Panc1 (cell line): ENCODE results near the gene DLG2. TPM values are rescaled to one million over a fixed set of nuclear protein-coding genes. Genes with fewer than 3 reads are reported as not detected.

ENCODE experiments used
- ATAC-seq: fragments of 200-7000 bp; cut with Tn5 transposase; 2 replicates; pipeline ENCODE4 v1.9.1; 2020; ENCODE audit warnings: mild to moderate bottlenecking, moderate library complexity
- BruUV-seq: library from RNA; stranded (reverse); fragments of 400-500 nt; replicated peaks from 2 replicates; lab custom pipeline; 2021; lab: Mats Ljungman, UMichigan
- CTCF ChIA-PET: fragments of 300-600 bp; sonication (Branson Sonifier 250); formaldehyde crosslinking; loops from one replicate; lab custom pipeline; 2022; ENCODE audit warnings: antibody characterized with exemption; lab: Charles Lee
- POLR2A ChIA-PET: fragments of 300-600 bp; sonication (Branson Sonifier 250); formaldehyde crosslinking; loops from one replicate; lab custom pipeline; 2022; ENCODE audit warnings: antibody characterized with exemption; lab: Charles Lee
- DNase-seq: peaks from one replicate; pipeline ENCODE4 v3.0.0-alpha.2; 2010; ENCODE audit warnings: low read depth, low spot score
- H3K27ac ChIP-seq: 2 replicates; pipeline ENCODE4 v1.5.1; 2011; ENCODE audit warnings: mild to moderate bottlenecking, low read length, inconsistent platforms
- H3K27me3 ChIP-seq: fragments of 200-500 bp; sonication (Bioruptor generic); 2 replicates; pipeline ENCODE4 v1.6.0; 2014; ENCODE audit warnings: low read length, inconsistent platforms; ENCODE audit not compliant: control insufficient read depth, insufficient read depth
- H3K36me3 ChIP-seq: fragments of 200-500 bp; sonication (Bioruptor generic); 2 replicates; pipeline ENCODE4 v1.5.1; 2014; ENCODE audit warnings: inconsistent platforms, mild to moderate bottlenecking, low read length, moderate library complexity; ENCODE audit not compliant: control insufficient read depth, insufficient read depth
- H3K4me1 ChIP-seq: 2 replicates; pipeline ENCODE4 v1.5.1; 2011; ENCODE audit warnings: inconsistent platforms, mild to moderate bottlenecking, low read length, moderate library complexity; ENCODE audit not compliant: control insufficient read depth, insufficient read depth
- H3K4me3 ChIP-seq, 2 experiments: 2 replicates each; pipeline ENCODE4 v1.5.1; 2011 to 2012; ENCODE audit warnings: low read depth in 2 of 2, low read length in 2 of 2, mild to moderate bottlenecking in 2 of 2, inconsistent platforms in 1 of 2, moderate library complexity in 1 of 2
- H3K9me3 ChIP-seq: fragments of 200-500 bp; sonication (Bioruptor generic); 2 replicates; pipeline ENCODE4 v1.5.1; 2014; ENCODE audit warnings: low read depth, mild to moderate bottlenecking, inconsistent platforms, low read length, moderate library complexity; ENCODE audit not compliant: control insufficient read depth, insufficient read depth
- CTCF ChIP-seq: fragments of 450-650 bp; IDR thresholded peaks from 2 replicates; pipeline ENCODE4 v1.5.1; 2017; ENCODE audit warnings: mild to moderate bottlenecking
- POLR2AphosphoS5 ChIP-seq: IDR thresholded peaks from 2 replicates; pipeline ENCODE4 v1.6.1; 2012; ENCODE audit warnings: mild to moderate bottlenecking, low read depth, low read length, moderate library complexity
- SIN3A ChIP-seq: IDR thresholded peaks from 2 replicates; pipeline ENCODE4 v1.6.1; 2012; ENCODE audit warnings: low read depth, mild to moderate bottlenecking, low read length, moderate library complexity, borderline replicate concordance; ENCODE audit not compliant: insufficient read depth
- TCF7L2 ChIP-seq: IDR thresholded peaks from 2 replicates; pipeline ENCODE4 v1.6.1; 2011; ENCODE audit warnings: mild to moderate bottlenecking, low read depth, low read length, inconsistent platforms
- in situ Hi-C: cut with HindIII; loops from 2 replicates; pipeline ENCODE4 v1.10.0; 2016; ENCODE audit warnings: low sequenced_read_pairs, low pct_unique_long_range_greater_than_20kb
- intact Hi-C: fragments of 100-400 bp; cut with micrococcal nuclease; formaldehyde crosslinking; loops from one replicate; pipeline ENCODE4 v1.10.0; 2022; ENCODE audit not compliant: unreplicated experiment
- total RNA-seq: library from RNA; stranded (reverse); gene quantifications from one replicate; pipeline ENCODE4 v1.2.1, GENCODE V29; 2021; ENCODE audit not compliant: unreplicated experiment
- TF ChIP-seq, protein P1 (sequence below), 2 experiments: IDR thresholded peaks; 2 replicates each; pipeline ENCODE4 v1.6.1; 2011 to 2012; ENCODE audit warnings: low read depth in 2 of 2, control low read depth in 1 of 2, low read length in 1 of 2, mild to moderate bottlenecking in 1 of 2, moderate library complexity in 1 of 2; ENCODE audit not compliant: insufficient read depth in 1 of 2

Gene DLG2
- total RNA-seq, 1 experiment from 2014 or later = 4.2 TPM

DNA sequence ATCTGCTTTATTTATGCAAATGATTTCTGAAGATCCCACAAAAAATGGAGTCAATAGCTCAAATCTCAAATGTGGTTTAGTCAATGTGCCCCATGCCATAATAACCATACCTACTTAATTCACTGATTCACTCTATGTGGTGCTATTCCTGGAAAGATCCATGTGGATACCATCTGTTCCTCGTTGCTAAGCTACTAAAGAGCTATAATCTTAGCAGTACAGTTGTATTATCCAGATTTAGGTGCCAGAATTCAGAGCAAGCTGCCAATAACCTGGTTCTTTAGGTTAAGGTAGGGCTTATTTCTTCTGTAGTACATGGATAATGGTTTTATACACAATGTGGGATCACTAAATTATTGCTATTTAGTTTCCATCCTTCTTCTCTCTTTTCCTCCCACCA lies 1366.3 kb downstream of the DLG2 start:
- H3K36me3 ChIP-seq = no peaks in the 10 kb centered on the region
- no peak for ATAC-seq
- in situ Hi-C loops = no loop called here
- ChIA-PET CTCF (no interaction called here), POLR2A (no interaction called here)
- DNase-seq = no peak
- H3K27ac ChIP-seq = no peak overlapping the region
- no peaks in the 10 kb centered on the region for H3K9me3 ChIP-seq
- H3K4me1 ChIP-seq = no peaks in the 10 kb centered on the region
- TF ChIP-seq CTCF (no peak), SIN3A (no peak), TCF7L2 (no peak), POLR2AphosphoS5 (no peak)
- TF ChIP-seq, protein P1, sequence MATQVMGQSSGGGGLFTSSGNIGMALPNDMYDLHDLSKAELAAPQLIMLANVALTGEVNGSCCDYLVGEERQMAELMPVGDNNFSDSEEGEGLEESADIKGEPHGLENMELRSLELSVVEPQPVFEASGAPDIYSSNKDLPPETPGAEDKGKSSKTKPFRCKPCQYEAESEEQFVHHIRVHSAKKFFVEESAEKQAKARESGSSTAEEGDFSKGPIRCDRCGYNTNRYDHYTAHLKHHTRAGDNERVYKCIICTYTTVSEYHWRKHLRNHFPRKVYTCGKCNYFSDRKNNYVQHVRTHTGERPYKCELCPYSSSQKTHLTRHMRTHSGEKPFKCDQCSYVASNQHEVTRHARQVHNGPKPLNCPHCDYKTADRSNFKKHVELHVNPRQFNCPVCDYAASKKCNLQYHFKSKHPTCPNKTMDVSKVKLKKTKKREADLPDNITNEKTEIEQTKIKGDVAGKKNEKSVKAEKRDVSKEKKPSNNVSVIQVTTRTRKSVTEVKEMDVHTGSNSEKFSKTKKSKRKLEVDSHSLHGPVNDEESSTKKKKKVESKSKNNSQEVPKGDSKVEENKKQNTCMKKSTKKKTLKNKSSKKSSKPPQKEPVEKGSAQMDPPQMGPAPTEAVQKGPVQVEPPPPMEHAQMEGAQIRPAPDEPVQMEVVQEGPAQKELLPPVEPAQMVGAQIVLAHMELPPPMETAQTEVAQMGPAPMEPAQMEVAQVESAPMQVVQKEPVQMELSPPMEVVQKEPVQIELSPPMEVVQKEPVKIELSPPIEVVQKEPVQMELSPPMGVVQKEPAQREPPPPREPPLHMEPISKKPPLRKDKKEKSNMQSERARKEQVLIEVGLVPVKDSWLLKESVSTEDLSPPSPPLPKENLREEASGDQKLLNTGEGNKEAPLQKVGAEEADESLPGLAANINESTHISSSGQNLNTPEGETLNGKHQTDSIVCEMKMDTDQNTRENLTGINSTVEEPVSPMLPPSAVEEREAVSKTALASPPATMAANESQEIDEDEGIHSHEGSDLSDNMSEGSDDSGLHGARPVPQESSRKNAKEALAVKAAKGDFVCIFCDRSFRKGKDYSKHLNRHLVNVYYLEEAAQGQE (IDR thresholded peaks at IDR 0.05; ENCODE audit: insufficient read depth in 1 of 2, low read depth in 2 of 2, low read length in 1 of 2) = no peak
- intact Hi-C loops = loop anchor here (2.0 kb wide), 1 partner anchor 424 kb away; no protein-coding TSS in a partner anchor
- H3K4me3 ChIP-seq = no peak overlapping the region
- H3K27me3 ChIP-seq = no peaks in the 10 kb centered on the region
- no TSS peak for BruUV-seq

DNA sequence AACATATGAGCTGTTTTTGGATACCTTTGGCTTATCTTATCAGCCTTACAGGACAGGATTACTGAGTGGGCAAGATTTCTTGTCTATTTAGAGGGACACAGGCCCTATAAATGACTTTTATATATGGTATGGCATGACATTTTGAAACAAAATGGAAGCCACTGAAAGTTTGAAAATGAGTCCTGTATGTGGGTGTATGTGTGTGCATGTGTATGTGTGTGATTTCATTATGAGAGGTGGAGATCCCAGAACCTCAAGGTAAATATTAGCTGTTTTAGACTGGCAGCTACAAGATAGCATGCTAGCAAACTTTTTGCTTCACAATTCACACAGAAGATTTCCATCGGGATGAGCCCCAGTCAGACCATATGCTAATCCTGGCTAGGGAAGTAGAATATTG lies 1370.5 kb downstream of the DLG2 start:
- BruUV-seq = no TSS peak
- TF ChIP-seq CTCF = no peak
- no peak for TF ChIP-seq SIN3A
- no peak for TF ChIP-seq TCF7L2
- no peak for TF ChIP-seq POLR2AphosphoS5
- TF ChIP-seq, protein P1 (IDR thresholded peaks at IDR 0.05; ENCODE audit: insufficient read depth in 1 of 2, low read depth in 2 of 2, low read length in 1 of 2) = no peak
- Histone ChIP-seq H3K27ac (no peak overlapping the region), H3K36me3 (no peaks in the 10 kb centered on the region), H3K9me3 (no peaks in the 10 kb centered on the region), H3K27me3 (no peaks in the 10 kb centered on the region), H3K4me1 (no peaks in the 10 kb centered on the region), H3K4me3 (no peak overlapping the region)
- ChIA-PET POLR2A (no interaction called here), CTCF (no interaction called here)
- ATAC-seq (no peak), DNase-seq (no peak)
- in situ Hi-C loops (no loop called here), intact Hi-C loops (no loop called here)
